ENCODE results near the gene PRR5.
"Not testable (repeated sequence)": the region's sequence is repeated elsewhere in the genome, so short reads cannot be mapped to it uniquely, and the experiment has no call there.

PRR5 gene

GRCh38 chr22:44743247-44743646, 41.2 kb downstream of the PRR5 start:
- Histone ChIP-seq H3K23ac (ENCODE audit: low read length) (no peak overlapping the region), H2BK120ac (ENCODE audit: low read depth, low read length) (no peak overlapping the region), H3K4me1 (ENCODE audit: control insufficient read depth, low read depth, low read length) (peaks cover 5% of the 10 kb centered on the region), H4K5ac (ENCODE audit: low read length) (no peak overlapping the region), H2AK5ac (ENCODE audit: low read length) (no peak overlapping the region), H3K27me3 (ENCODE audit: insufficient read depth, low read length, poor library complexity) (no peaks in the 10 kb centered on the region), H3K27ac (ENCODE audit: low read depth, low read length) (no peak overlapping the region), H3K4ac (ENCODE audit: low read depth, low read length) (no peak overlapping the region), H2BK5ac (ENCODE audit: low read length) (no peak overlapping the region), H3K18ac (ENCODE audit: low read length) (no peak overlapping the region), H3K4me2 (ENCODE audit: low read length) (no peak overlapping the region), H3K9ac (ENCODE audit: low read length) (no peak overlapping the region), H3K79me2 (ENCODE audit: control insufficient read depth, insufficient read depth, low read length) (no peaks in the 10 kb centered on the region), H3K36me3 (ENCODE audit: control insufficient read depth, insufficient read depth, low read length) (no peaks in the 10 kb centered on the region), H2BK15ac (replicated peaks; ENCODE audit: low read depth) (no peak overlapping the region), H3K56ac (ENCODE audit: low read length) (no peak overlapping the region), H3K79me1 (ENCODE audit: low read length) (no peaks in the 10 kb centered on the region), H3K4me3 (ENCODE audit: low read length) (no peak overlapping the region), H4K8ac (ENCODE audit: low read depth, low read length) (no peak overlapping the region)
- no CpG with 5 or more reads among the region's 11 CpGs for WGBS (ENCODE audit: extremely low coverage, insufficient coverage, low lambda C conversion rate)
- DNase-seq = no peak

GRCh38 chr22:44743804-44744211, 41.8 kb downstream of the PRR5 start:
- Histone ChIP-seq H2BK120ac (ENCODE audit: low read depth, low read length) (no peak overlapping the region), H3K27ac (ENCODE audit: low read depth, low read length) (no peak overlapping the region), H3K79me1 (ENCODE audit: low read length) (no peaks in the 10 kb centered on the region), H3K27me3 (ENCODE audit: insufficient read depth, low read length, poor library complexity) (no peaks in the 10 kb centered on the region), H3K79me2 (ENCODE audit: control insufficient read depth, insufficient read depth, low read length) (no peaks in the 10 kb centered on the region), H2AK5ac (ENCODE audit: low read length) (no peak overlapping the region), H3K9ac (ENCODE audit: low read length) (no peak overlapping the region), H3K4me3 (ENCODE audit: low read length) (no peak overlapping the region), H4K5ac (ENCODE audit: low read length) (no peak overlapping the region), H2BK15ac (replicated peaks; ENCODE audit: low read depth) (no peak overlapping the region), H3K4ac (ENCODE audit: low read depth, low read length) (no peak overlapping the region), H3K36me3 (ENCODE audit: control insufficient read depth, insufficient read depth, low read length) (no peaks in the 10 kb centered on the region), H2BK5ac (ENCODE audit: low read length) (no peak overlapping the region), H4K8ac (ENCODE audit: low read depth, low read length) (no peak overlapping the region), H3K23ac (ENCODE audit: low read length) (no peak overlapping the region), H3K4me1 (ENCODE audit: control insufficient read depth, low read depth, low read length) (peaks cover 5% of the 10 kb centered on the region), H3K4me2 (ENCODE audit: low read length) (no peak overlapping the region), H3K18ac (ENCODE audit: low read length) (no peak overlapping the region), H3K56ac (ENCODE audit: low read length) (no peak overlapping the region)
- WGBS (ENCODE audit: extremely low coverage, insufficient coverage, low lambda C conversion rate) = no CpG with 5 or more reads among the region's 7 CpGs
- DNase-seq = peak; percentile 22

- Histone ChIP-seq H3K23ac (ENCODE audit: low read length) (no peak overlapping the region), H3K56ac (ENCODE audit: low read length) (no peak overlapping the region), H3K4me3 (ENCODE audit: low read length) (no peak overlapping the region), H3K9ac (ENCODE audit: low read length) (no peak overlapping the region), H3K36me3 (ENCODE audit: control insufficient read depth, insufficient read depth, low read length) (no peaks in the 10 kb centered on the region), H3K18ac (ENCODE audit: low read length) (no peak overlapping the region), H3K79me2 (ENCODE audit: control insufficient read depth, insufficient read depth, low read length) (no peaks in the 10 kb centered on the region), H3K4ac (ENCODE audit: low read depth, low read length) (no peak overlapping the region), H3K4me2 (ENCODE audit: low read length) (no peak overlapping the region), H2BK5ac (ENCODE audit: low read length) (no peak overlapping the region), H3K27me3 (ENCODE audit: insufficient read depth, low read length, poor library complexity) (no peaks in the 10 kb centered on the region), H2BK120ac (ENCODE audit: low read depth, low read length) (no peak overlapping the region), H2AK5ac (ENCODE audit: low read length) (no peak overlapping the region), H4K8ac (ENCODE audit: low read depth, low read length) (no peak overlapping the region), H3K79me1 (ENCODE audit: low read length) (no peaks in the 10 kb centered on the region), H3K27ac (ENCODE audit: low read depth, low read length) (no peak overlapping the region), H4K5ac (ENCODE audit: low read length) (no peak overlapping the region), H3K4me1 (ENCODE audit: control insufficient read depth, low read depth, low read length) (peaks cover 5% of the 10 kb centered on the region), H2BK15ac (replicated peaks; ENCODE audit: low read depth) (no peak overlapping the region)
- WGBS (ENCODE audit: extremely low coverage, insufficient coverage, low lambda C conversion rate) = no CpG with 5 or more reads among the region's 13 CpGs
- DNase-seq = no peak
Measured at GRCh38 chr22:44745853-44746789, 44.1 kb downstream of the PRR5 start.

DNA sequence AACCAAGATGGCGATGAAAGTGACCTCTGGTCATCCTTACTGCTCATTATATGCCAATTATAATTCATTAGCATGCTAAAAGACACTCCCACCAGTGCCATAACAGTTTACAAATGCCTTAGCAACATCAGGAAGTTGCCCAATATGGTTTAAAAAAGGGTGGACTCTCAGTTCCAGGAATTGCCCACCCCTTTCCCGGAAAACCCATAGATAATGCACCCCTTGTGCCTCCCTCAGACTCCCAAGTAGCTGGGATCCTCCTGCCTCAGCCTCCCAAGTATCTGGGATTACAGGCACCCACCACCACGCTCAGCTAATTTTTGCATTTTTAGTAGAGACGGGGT, 45.8 kb downstream of the PRR5 start:
- not testable (repeated sequence) for H3K27ac ChIP-seq (ENCODE audit: low read depth, low read length); H3K36me3 ChIP-seq (ENCODE audit: control insufficient read depth, insufficient read depth, low read length); H3K79me1 ChIP-seq (ENCODE audit: low read length); H3K18ac ChIP-seq (ENCODE audit: low read length); H3K4ac ChIP-seq (ENCODE audit: low read depth, low read length); DNase-seq; H3K23ac ChIP-seq (ENCODE audit: low read length); H4K8ac ChIP-seq (ENCODE audit: low read depth, low read length); H4K5ac ChIP-seq (ENCODE audit: low read length); H3K4me2 ChIP-seq (ENCODE audit: low read length); H3K79me2 ChIP-seq (ENCODE audit: control insufficient read depth, insufficient read depth, low read length); H2BK15ac ChIP-seq (replicated peaks; ENCODE audit: low read depth); H3K4me3 ChIP-seq (ENCODE audit: low read length); H3K27me3 ChIP-seq (ENCODE audit: insufficient read depth, low read length, poor library complexity); H3K56ac ChIP-seq (ENCODE audit: low read length); H2BK120ac ChIP-seq (ENCODE audit: low read depth, low read length); H2AK5ac ChIP-seq (ENCODE audit: low read length); H3K4me1 ChIP-seq (ENCODE audit: control insufficient read depth, low read depth, low read length); H2BK5ac ChIP-seq (ENCODE audit: low read length); H3K9ac ChIP-seq (ENCODE audit: low read length)
- no CpG with 5 or more reads among the region's 4 CpGs for WGBS (ENCODE audit: extremely low coverage, insufficient coverage, low lambda C conversion rate)

- no CpG with 5 or more reads among the region's 7 CpGs for WGBS (ENCODE audit: extremely low coverage, insufficient coverage, low lambda C conversion rate)
- H3K36me3 ChIP-seq (ENCODE audit: control insufficient read depth, insufficient read depth, low read length) = no peaks in the 10 kb centered on the region
- DNase-seq = no peak
- no peak overlapping the region for H2AK5ac ChIP-seq (ENCODE audit: low read length)
- no peak overlapping the region for H3K56ac ChIP-seq (ENCODE audit: low read length)
- no peak overlapping the region for H2BK5ac ChIP-seq (ENCODE audit: low read length)
- H2BK120ac ChIP-seq (ENCODE audit: low read depth, low read length) = no peak overlapping the region
- H3K4ac ChIP-seq (ENCODE audit: low read depth, low read length) = no peak overlapping the region
- no peaks in the 10 kb centered on the region for H3K79me2 ChIP-seq (ENCODE audit: control insufficient read depth, insufficient read depth, low read length)
- no peak overlapping the region for H4K5ac ChIP-seq (ENCODE audit: low read length)
- H3K79me1 ChIP-seq (ENCODE audit: low read length) = no peaks in the 10 kb centered on the region
- no peak overlapping the region for H4K8ac ChIP-seq (ENCODE audit: low read depth, low read length)
- no peak overlapping the region for H3K4me2 ChIP-seq (ENCODE audit: low read length)
- no peaks in the 10 kb centered on the region for H3K27me3 ChIP-seq (ENCODE audit: insufficient read depth, low read length, poor library complexity)
- no peak overlapping the region for H3K4me3 ChIP-seq (ENCODE audit: low read length)
- no peak overlapping the region for H3K9ac ChIP-seq (ENCODE audit: low read length)
- no peak overlapping the region for H3K27ac ChIP-seq (ENCODE audit: low read depth, low read length)
- no peak overlapping the region for H2BK15ac ChIP-seq (replicated peaks; ENCODE audit: low read depth)
- peaks cover 5% of the 10 kb centered on the region for H3K4me1 ChIP-seq (ENCODE audit: control insufficient read depth, low read depth, low read length)
- no peak overlapping the region for H3K18ac ChIP-seq (ENCODE audit: low read length)
- no peak overlapping the region for H3K23ac ChIP-seq (ENCODE audit: low read length)
Measured at GRCh38 chr22:44748524-44748923, 46.5 kb downstream of the PRR5 start.

- Histone ChIP-seq H3K9ac (ENCODE audit: low read length) (no peak overlapping the region), H3K4me2 (ENCODE audit: low read length) (no peak overlapping the region), H3K23ac (ENCODE audit: low read length) (no peak overlapping the region), H2BK120ac (ENCODE audit: low read depth, low read length) (no peak overlapping the region), H3K27me3 (ENCODE audit: insufficient read depth, low read length, poor library complexity) (no peaks in the 10 kb centered on the region), H3K36me3 (ENCODE audit: control insufficient read depth, insufficient read depth, low read length) (no peaks in the 10 kb centered on the region), H2AK5ac (ENCODE audit: low read length) (no peak overlapping the region), H3K18ac (ENCODE audit: low read length) (no peak overlapping the region), H2BK5ac (ENCODE audit: low read length) (no peak overlapping the region), H3K4me3 (ENCODE audit: low read length) (no peak overlapping the region), H2BK15ac (replicated peaks; ENCODE audit: low read depth) (no peak overlapping the region), H4K8ac (ENCODE audit: low read depth, low read length) (no peak overlapping the region), H3K79me1 (ENCODE audit: low read length) (no peaks in the 10 kb centered on the region), H3K4ac (ENCODE audit: low read depth, low read length) (no peak overlapping the region), H3K79me2 (ENCODE audit: control insufficient read depth, insufficient read depth, low read length) (no peaks in the 10 kb centered on the region), H3K4me1 (ENCODE audit: control insufficient read depth, low read depth, low read length) (peaks cover 13% of the 10 kb centered on the region), H3K56ac (ENCODE audit: low read length) (no peak overlapping the region), H3K27ac (ENCODE audit: low read depth, low read length) (no peak overlapping the region), H4K5ac (ENCODE audit: low read length) (no peak overlapping the region)
- whole genome bisulfite sequencing (ENCODE audit: extremely low coverage, insufficient coverage, low lambda C conversion rate) = no CpG with 5 or more reads among the region's 1 CpG
- no peak for DNase-seq
Measured at GRCh38 chr22:44750481-44750880, 48.5 kb downstream of the PRR5 start.
